HL-60 (cell line): Measurements from ENCODE around the gene LRRC66.

Experiments
- DNase-seq, 2 experiments: peaks; one replicate each; pipeline ENCODE4 v3.0.0-alpha.2; 2010 to 2020; ENCODE audit warnings: low read depth in 1 of 2, low spot score in 1 of 2
- H3K27ac ChIP-seq: fragments of 250-450 bp; sonication (Bioruptor Pico); replicated peaks from 2 replicates; pipeline ENCODE4 v1.5.1; 2020; ENCODE audit warnings: mild to moderate bottlenecking, moderate library complexity
- H3K27me3 ChIP-seq: fragments of 250-450 bp; sonication (Bioruptor Pico); 2 replicates; pipeline ENCODE4 v1.5.1; 2021; ENCODE audit warnings: mild to moderate bottlenecking, moderate library complexity; ENCODE audit not compliant: insufficient read depth, poor library complexity, severe bottlenecking
- H3K4me3 ChIP-seq: replicated peaks from 2 replicates; pipeline ENCODE4 v1.5.1; 2011; ENCODE audit warnings: mild to moderate bottlenecking, control low read depth, low read length; ENCODE audit not compliant: insufficient read depth
- GABPA ChIP-seq: IDR thresholded peaks from 2 replicates; pipeline ENCODE4 v1.6.1; 2012; ENCODE audit warnings: low read depth
- POLR2AphosphoS5 ChIP-seq: IDR thresholded peaks from 2 replicates; pipeline ENCODE4 v1.6.1; 2012; ENCODE audit warnings: low read depth
- SPI1 ChIP-seq: IDR thresholded peaks from 2 replicates; pipeline ENCODE4 v1.6.1; 2012; ENCODE audit warnings: low read depth, mild to moderate bottlenecking, borderline replicate concordance
- TF ChIP-seq, protein P1 (sequence below): IDR thresholded peaks from 2 replicates; pipeline ENCODE4 v1.6.1; 2012; ENCODE audit warnings: low read depth; ENCODE audit not compliant: insufficient replicate concordance
- TF ChIP-seq, protein P2 (sequence below): IDR thresholded peaks from one replicate; pipeline ENCODE4 v1.5.1; 2011; ENCODE audit warnings: low read length, control low read depth, inconsistent platforms; ENCODE audit not compliant: insufficient read depth

LRRC66 gene

DNA sequence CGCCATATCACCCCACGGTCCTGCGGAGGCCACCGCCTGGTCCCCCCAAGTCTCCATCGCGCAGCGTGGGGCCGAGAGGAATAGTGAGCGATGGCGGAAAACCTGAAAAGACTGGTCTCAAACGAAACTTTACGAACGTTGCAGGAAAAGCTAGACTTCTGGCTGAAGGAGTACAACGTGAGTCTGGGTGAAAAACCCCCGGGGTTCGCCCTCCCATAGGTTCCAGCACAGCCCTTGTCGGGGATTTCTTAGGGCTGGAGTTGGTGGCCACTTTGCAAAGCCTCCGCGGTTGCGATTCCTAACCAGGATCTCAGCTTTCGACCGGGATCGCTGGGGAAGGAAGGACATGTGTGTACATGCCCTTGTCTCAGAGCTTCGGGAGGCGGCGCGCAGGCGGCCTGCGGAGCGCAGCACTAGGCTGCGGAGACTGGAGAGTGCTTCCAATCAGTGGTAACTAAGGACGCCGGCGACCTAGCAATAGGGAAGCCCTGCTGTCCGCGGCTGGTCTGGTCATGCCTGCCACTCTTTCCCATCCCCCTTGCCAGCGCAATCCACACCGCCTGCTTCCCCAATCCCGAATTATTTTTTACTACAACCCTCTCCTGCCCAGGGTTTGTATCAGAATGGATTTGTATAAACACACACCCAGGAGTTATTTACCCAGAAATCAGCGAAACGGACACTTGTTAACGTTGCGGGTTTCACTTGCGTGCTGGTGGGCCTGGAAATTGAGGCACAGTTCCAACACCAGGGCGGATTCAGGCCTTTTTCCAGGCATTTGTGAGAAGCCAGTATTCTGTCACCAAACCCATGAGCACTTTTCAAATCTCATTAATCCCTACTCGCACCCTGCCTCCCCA lies 31.7 kb upstream of the LRRC66 start:
- peak; percentile 36 to 42 for DNase-seq
- no peak for TF ChIP-seq SPI1
- no peak for TF ChIP-seq GABPA
- Histone ChIP-seq H3K27ac (no peak overlapping the region), H3K27me3 (peaks cover 33% of the 10 kb centered on the region), H3K4me3 (peak overlapping the region; percentile 37)

DNA sequence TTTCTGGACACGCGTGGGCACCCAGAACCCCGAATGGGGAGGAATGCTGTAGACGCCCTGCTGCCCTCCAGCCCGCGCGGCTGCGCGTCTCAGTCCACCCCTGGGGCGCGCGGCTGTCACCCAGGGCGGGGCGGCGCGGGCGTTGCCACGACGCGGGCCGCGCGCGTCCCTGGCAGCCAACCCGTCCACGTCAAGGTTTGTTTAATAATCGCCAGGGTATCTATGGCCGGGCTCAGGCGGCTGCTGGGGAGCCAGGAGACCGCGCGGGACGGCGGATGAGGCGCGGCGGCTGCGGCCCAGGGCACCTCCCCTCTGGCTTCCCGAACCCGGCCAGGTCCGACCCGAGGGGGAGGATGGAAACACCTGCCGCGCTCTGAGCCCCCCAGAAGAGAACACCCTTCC lies 31.1 kb upstream of the LRRC66 start, which contains the start of gene SPATA18:
TSS of gene SPATA18 (plus strand) at position 92 of the 402 bp plus-strand sequence. CDS start 401 bp downstream, outside the sequence.
- TF ChIP-seq SPI1 (no peak), GABPA (no peak), POLR2AphosphoS5 (no peak)
- TF ChIP-seq, protein P1, sequence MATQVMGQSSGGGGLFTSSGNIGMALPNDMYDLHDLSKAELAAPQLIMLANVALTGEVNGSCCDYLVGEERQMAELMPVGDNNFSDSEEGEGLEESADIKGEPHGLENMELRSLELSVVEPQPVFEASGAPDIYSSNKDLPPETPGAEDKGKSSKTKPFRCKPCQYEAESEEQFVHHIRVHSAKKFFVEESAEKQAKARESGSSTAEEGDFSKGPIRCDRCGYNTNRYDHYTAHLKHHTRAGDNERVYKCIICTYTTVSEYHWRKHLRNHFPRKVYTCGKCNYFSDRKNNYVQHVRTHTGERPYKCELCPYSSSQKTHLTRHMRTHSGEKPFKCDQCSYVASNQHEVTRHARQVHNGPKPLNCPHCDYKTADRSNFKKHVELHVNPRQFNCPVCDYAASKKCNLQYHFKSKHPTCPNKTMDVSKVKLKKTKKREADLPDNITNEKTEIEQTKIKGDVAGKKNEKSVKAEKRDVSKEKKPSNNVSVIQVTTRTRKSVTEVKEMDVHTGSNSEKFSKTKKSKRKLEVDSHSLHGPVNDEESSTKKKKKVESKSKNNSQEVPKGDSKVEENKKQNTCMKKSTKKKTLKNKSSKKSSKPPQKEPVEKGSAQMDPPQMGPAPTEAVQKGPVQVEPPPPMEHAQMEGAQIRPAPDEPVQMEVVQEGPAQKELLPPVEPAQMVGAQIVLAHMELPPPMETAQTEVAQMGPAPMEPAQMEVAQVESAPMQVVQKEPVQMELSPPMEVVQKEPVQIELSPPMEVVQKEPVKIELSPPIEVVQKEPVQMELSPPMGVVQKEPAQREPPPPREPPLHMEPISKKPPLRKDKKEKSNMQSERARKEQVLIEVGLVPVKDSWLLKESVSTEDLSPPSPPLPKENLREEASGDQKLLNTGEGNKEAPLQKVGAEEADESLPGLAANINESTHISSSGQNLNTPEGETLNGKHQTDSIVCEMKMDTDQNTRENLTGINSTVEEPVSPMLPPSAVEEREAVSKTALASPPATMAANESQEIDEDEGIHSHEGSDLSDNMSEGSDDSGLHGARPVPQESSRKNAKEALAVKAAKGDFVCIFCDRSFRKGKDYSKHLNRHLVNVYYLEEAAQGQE = no peak
- TF ChIP-seq, protein P2, sequence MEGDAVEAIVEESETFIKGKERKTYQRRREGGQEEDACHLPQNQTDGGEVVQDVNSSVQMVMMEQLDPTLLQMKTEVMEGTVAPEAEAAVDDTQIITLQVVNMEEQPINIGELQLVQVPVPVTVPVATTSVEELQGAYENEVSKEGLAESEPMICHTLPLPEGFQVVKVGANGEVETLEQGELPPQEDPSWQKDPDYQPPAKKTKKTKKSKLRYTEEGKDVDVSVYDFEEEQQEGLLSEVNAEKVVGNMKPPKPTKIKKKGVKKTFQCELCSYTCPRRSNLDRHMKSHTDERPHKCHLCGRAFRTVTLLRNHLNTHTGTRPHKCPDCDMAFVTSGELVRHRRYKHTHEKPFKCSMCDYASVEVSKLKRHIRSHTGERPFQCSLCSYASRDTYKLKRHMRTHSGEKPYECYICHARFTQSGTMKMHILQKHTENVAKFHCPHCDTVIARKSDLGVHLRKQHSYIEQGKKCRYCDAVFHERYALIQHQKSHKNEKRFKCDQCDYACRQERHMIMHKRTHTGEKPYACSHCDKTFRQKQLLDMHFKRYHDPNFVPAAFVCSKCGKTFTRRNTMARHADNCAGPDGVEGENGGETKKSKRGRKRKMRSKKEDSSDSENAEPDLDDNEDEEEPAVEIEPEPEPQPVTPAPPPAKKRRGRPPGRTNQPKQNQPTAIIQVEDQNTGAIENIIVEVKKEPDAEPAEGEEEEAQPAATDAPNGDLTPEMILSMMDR = no peak
- no peak for DNase-seq
- Histone ChIP-seq H3K27ac (no peak within 1 kb of the TSS), H3K27me3 (peaks cover 33% of the 10 kb centered on the region), H3K4me3 (peak within 1 kb of the TSS; percentile 37)

DNA sequence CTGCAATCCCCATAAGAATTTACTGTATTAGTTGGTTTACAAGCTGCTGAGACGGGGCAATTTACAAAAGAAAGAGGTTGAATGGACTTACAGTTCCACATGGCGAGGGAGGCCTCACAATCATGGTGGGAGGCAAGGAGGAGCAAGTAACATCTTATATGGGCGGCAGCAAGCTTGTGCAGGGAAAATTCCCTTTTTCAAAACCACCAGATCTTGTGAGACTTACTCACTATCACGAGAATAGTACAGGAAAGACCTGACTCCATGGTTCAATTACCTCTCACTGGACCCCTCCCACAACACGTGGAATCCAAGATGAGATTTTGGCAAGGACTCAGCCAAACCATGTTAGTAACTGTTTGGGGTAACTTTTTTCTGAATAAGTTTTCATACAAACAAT lies 29.1 kb upstream of the LRRC66 start:
- H3K4me3 ChIP-seq = no peak overlapping the region
- H3K27ac ChIP-seq = no peak overlapping the region
- peaks cover 33% of the 10 kb centered on the region for H3K27me3 ChIP-seq
- TF ChIP-seq SPI1 = no peak
- TF ChIP-seq, protein P2 = no peak
- TF ChIP-seq GABPA = no peak
- TF ChIP-seq, protein P1 = no peak
- no peak for TF ChIP-seq POLR2AphosphoS5
- no peak for DNase-seq

DNA sequence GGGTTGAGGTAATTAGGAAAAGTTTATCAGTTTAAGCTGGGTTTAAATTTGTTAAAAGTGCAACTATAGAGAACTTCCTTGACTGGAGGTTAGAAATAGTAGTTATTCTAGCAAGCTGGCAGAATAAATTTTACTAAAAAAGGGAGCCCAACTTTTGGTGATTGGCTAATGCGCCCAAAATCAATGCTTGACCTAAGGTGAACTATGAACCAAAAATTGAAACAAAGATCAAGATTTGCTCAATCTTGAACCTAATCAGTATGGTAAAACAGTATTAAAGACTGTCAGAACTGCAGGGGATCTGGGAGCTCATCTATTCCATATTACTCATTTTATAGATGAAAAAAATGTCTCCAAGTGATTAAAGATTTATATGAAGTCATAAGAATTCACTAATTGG lies 24.9 kb upstream of the LRRC66 start:
- no peak for TF ChIP-seq POLR2AphosphoS5
- no peak for DNase-seq
- H3K27me3 ChIP-seq = peaks cover 6% of the 10 kb centered on the region
- H3K4me3 ChIP-seq = no peak overlapping the region
- no peak overlapping the region for H3K27ac ChIP-seq
